Measurements from ENCODE around the gene RNF150. TPM values are rescaled to one million over a fixed set of nuclear protein-coding genes. Genes with fewer than 3 reads are reported as not detected.

RNF150 gene
- total RNA-seq, 1 experiment from 2014 or later = 0.15 TPM

DNA sequence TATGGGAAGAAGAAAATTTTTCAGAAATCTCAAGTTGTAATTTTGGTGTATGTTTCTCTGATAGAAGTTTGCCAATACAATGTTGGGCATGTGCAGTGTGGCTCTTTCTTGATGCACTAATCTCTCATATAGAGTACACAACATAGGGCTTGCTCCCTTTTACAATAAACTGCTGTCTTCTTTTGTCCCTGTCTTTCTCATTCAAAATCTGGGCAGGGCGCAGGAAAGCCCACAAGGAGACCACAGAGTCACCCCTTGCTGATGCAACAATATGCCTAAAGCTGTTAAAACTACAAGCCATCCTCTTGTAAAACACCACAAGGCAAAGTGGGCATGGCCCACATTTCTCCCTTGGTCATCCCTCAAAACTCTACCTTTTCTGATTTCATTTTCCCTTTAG lies 313.7 kb downstream of the RNF150 start:
- H4K20me1 ChIP-seq (ENCODE audit: insufficient read depth) = no peaks in the 10 kb centered on the region
- no peaks in the 10 kb centered on the region for H3K36me3 ChIP-seq (ENCODE audit: low read depth)
- DNase-seq = no peak
- H3K27me3 ChIP-seq (ENCODE audit: insufficient read depth, low read depth) = no peaks in the 10 kb centered on the region
- no peak overlapping the region for H3K4me3 ChIP-seq
- ChIA-PET POLR2A (ENCODE audit: unreplicated experiment) (no interaction called here), CTCF (no interaction called here)
- no TSS peak for BruUV-seq (replicated peaks)
- intact Hi-C loops (cut with micrococcal nuclease; ENCODE audit: unreplicated experiment) = no loop called here
- H3K4me1 ChIP-seq (replicated peaks; ENCODE audit: insufficient read depth) = no peaks in the 10 kb centered on the region
- no peak overlapping the region for H3K27ac ChIP-seq
- no peaks in the 10 kb centered on the region for H3K79me2 ChIP-seq (ENCODE audit: low read depth)
- no peaks in the 10 kb centered on the region for H3K9me3 ChIP-seq (ENCODE audit: insufficient read depth, low read depth)
- H3F3A ChIP-seq (ENCODE audit: insufficient read depth, low read depth) = no peaks in the 10 kb centered on the region
- no peak overlapping the region for H3K4me2 ChIP-seq
- H3K9me2 ChIP-seq (ENCODE audit: insufficient read depth) = no peaks in the 10 kb centered on the region
- TF ChIP-seq, protein P1, sequence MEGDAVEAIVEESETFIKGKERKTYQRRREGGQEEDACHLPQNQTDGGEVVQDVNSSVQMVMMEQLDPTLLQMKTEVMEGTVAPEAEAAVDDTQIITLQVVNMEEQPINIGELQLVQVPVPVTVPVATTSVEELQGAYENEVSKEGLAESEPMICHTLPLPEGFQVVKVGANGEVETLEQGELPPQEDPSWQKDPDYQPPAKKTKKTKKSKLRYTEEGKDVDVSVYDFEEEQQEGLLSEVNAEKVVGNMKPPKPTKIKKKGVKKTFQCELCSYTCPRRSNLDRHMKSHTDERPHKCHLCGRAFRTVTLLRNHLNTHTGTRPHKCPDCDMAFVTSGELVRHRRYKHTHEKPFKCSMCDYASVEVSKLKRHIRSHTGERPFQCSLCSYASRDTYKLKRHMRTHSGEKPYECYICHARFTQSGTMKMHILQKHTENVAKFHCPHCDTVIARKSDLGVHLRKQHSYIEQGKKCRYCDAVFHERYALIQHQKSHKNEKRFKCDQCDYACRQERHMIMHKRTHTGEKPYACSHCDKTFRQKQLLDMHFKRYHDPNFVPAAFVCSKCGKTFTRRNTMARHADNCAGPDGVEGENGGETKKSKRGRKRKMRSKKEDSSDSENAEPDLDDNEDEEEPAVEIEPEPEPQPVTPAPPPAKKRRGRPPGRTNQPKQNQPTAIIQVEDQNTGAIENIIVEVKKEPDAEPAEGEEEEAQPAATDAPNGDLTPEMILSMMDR (conservative IDR thresholded peaks at IDR 0.05) = no peak
- TF ChIP-seq EZH2 (IDR thresholded peaks at IDR 0.05; ENCODE audit: low read depth) = no peak
- no peak overlapping the region for H2AFZ ChIP-seq

DNA sequence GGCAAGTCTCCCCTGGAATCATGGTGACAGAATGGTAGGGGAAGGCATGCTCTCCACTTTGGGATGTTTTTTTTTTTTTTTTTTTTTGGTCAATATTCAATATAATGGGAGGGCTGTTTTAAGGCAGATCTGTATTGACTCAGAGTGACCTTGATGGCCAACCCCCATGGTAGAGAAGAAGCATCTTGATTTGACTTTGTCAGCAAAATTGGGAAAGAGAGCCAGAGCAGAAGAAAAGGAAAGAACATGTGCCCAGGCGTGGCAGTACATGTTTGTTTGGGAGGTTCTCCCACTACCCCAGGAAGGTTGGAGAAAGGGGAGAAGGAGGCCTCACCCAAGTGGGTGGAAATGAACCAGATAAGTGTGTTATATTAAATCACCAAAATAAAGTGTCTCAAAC lies 314.8 kb downstream of the RNF150 start:
- DNase-seq = no peak
- no peak for TF ChIP-seq EZH2 (IDR thresholded peaks at IDR 0.05; ENCODE audit: low read depth)
- TF ChIP-seq, protein P1 (conservative IDR thresholded peaks at IDR 0.05) = no peak
- BruUV-seq (replicated peaks) = no TSS peak
- Histone ChIP-seq H3K4me3 (no peak overlapping the region), H3K9me3 (ENCODE audit: insufficient read depth, low read depth) (no peaks in the 10 kb centered on the region), H3K36me3 (ENCODE audit: low read depth) (no peaks in the 10 kb centered on the region), H3K4me2 (no peak overlapping the region), H3K27me3 (ENCODE audit: insufficient read depth, low read depth) (no peaks in the 10 kb centered on the region), H4K20me1 (ENCODE audit: insufficient read depth) (no peaks in the 10 kb centered on the region), H3K27ac (no peak overlapping the region), H3F3A (ENCODE audit: insufficient read depth, low read depth) (no peaks in the 10 kb centered on the region), H3K9me2 (ENCODE audit: insufficient read depth) (no peaks in the 10 kb centered on the region), H3K4me1 (replicated peaks; ENCODE audit: insufficient read depth) (no peaks in the 10 kb centered on the region), H2AFZ (no peak overlapping the region), H3K79me2 (ENCODE audit: low read depth) (no peaks in the 10 kb centered on the region)
- ChIA-PET POLR2A (ENCODE audit: unreplicated experiment) (no interaction called here), CTCF (no interaction called here)
- intact Hi-C loops (cut with micrococcal nuclease; ENCODE audit: unreplicated experiment) = no loop called here

DNA sequence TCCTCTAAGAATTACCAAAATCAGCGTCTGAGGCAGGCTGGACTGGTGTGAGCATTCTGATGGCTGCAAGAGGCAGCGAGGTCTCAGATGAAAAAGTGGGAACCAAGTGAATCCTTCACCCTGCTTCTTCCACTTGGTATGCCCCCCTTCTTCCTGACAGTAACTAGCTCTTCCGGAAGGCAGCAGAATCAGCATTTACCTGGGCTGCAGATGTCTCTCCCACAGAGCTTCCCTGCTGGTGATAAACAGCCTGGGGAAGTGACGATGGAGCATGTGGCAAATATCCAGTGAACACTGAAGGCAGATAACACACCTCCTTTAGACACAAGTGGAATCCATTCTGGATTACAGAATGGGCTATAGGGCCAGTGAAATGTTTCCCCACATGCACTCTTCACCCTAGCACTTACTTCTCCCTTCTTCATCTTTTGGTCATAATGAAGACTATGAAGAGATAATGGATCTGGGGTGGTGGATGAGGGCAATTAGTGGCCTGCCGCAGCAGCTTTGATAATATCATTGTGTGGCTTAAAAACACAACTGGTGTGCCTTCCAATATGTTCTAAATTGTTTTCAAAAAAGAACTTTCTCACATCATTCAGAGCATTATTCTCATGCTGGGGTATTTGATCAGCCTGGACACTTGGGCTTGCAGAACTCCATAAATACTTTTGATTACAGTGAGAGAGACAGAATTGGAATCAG lies 316.3 kb downstream of the RNF150 start:
- no peak for TF ChIP-seq EZH2 (IDR thresholded peaks at IDR 0.05; ENCODE audit: low read depth)
- TF ChIP-seq, protein P1 (conservative IDR thresholded peaks at IDR 0.05) = no peak
- CTCF ChIA-PET = no interaction called here
- POLR2A ChIA-PET (ENCODE audit: unreplicated experiment) = no interaction called here

More for the DNA sequence above, 316.3 kb downstream of the RNF150 start:
- Histone ChIP-seq H4K20me1 (ENCODE audit: insufficient read depth) (no peaks in the 10 kb centered on the region), H2AFZ (no peak overlapping the region), H3K36me3 (ENCODE audit: low read depth) (no peaks in the 10 kb centered on the region), H3K4me2 (no peak overlapping the region), H3K79me2 (ENCODE audit: low read depth) (no peaks in the 10 kb centered on the region), H3K27ac (no peak overlapping the region), H3K9me2 (ENCODE audit: insufficient read depth) (no peaks in the 10 kb centered on the region), H3K9me3 (ENCODE audit: insufficient read depth, low read depth) (no peaks in the 10 kb centered on the region), H3K27me3 (ENCODE audit: insufficient read depth, low read depth) (no peaks in the 10 kb centered on the region), H3K4me3 (no peak overlapping the region), H3K4me1 (replicated peaks; ENCODE audit: insufficient read depth) (no peaks in the 10 kb centered on the region), H3F3A (ENCODE audit: insufficient read depth, low read depth) (no peaks in the 10 kb centered on the region)
- intact Hi-C loops (cut with micrococcal nuclease; ENCODE audit: unreplicated experiment) = no loop called here
- no peak for DNase-seq
- no TSS peak for BruUV-seq (replicated peaks)

Data from PC-9 (cell line).